Suprapubic skin (tissue), 4 donors: ENCODE data around the gene MAP4. TPM values are rescaled to one million over a fixed set of nuclear protein-coding genes. Genes with fewer than 3 reads are reported as not detected.
"Not testable (repeated sequence)": the region's sequence is repeated elsewhere in the genome, so short reads cannot be mapped to it uniquely, and the experiment has no call there.

Experiments
- DNase-seq, 2 donors: peaks; one replicate each; pipeline ENCODE4 v3.0.0-alpha.2; 2019; ENCODE audit warnings: low spot score in 2 of 2
- H3K27ac ChIP-seq: fragments of 200-600 bp; sonication (generic); one replicate; pipeline ENCODE4 v1.5.1; 2019
- H3K27me3 ChIP-seq: fragments of 200-600 bp; sonication (generic); one replicate; pipeline ENCODE4 v1.5.1; 2019
- H3K36me3 ChIP-seq: fragments of 200-600 bp; sonication (generic); one replicate; pipeline ENCODE4 v1.5.1; 2019
- H3K4me1 ChIP-seq: fragments of 200-600 bp; sonication (generic); one replicate; pipeline ENCODE4 v1.5.1; 2019
- H3K4me3 ChIP-seq: fragments of 200-600 bp; sonication (generic); one replicate; pipeline ENCODE4 v1.5.1; 2019; ENCODE audit warnings: mild to moderate bottlenecking
- H3K9me3 ChIP-seq: fragments of 200-600 bp; sonication (generic); one replicate; pipeline ENCODE4 v1.5.1; 2019
- EP300 ChIP-seq: sonication (generic); formaldehyde crosslinking; IDR thresholded peaks from one replicate; pipeline ENCODE4 v1.6.1; 2017; ENCODE audit warnings: antibody characterized with exemption
- POLR2A ChIP-seq, 2 donors: fragments of 450-650 bp; IDR thresholded peaks; one replicate each; pipeline ENCODE4 v1.6.1; 2017; ENCODE audit warnings: antibody characterized with exemption in 2 of 2, mild to moderate bottlenecking in 2 of 2, moderate library complexity in 2 of 2
- POLR2AphosphoS5 ChIP-seq, 3 donors: sonication (generic); formaldehyde crosslinking; IDR thresholded peaks; one replicate each; pipeline ENCODE4 v1.6.1; 2017; ENCODE audit warnings: antibody characterized with exemption in 3 of 3
- WGBS: methylation state at CpG from one replicate; pipeline ENCODE4 v1.1.5; 2018; 5-methylcytosine and 5-hydroxymethylcytosine counted together
- total RNA-seq, 4 donors: library from RNA; depleted of rRNA; stranded (reverse); fragments of >200 nt; gene quantifications; one replicate each; pipeline ENCODE4 v1.1.0, GENCODE V29; 2016
- TF ChIP-seq, protein P1 (sequence below), 2 donors: fragments of 200-600 bp in 1 of 2; fragments of 450-650 bp in 1 of 2; sonication (generic) in 1 of 2; IDR thresholded peaks; one replicate each; pipeline ENCODE4 v1.5.1; 2016 to 2019; ENCODE audit warnings: antibody characterized with exemption in 2 of 2, mild to moderate bottlenecking in 1 of 2, moderate library complexity in 1 of 2

MAP4 gene, protein sequence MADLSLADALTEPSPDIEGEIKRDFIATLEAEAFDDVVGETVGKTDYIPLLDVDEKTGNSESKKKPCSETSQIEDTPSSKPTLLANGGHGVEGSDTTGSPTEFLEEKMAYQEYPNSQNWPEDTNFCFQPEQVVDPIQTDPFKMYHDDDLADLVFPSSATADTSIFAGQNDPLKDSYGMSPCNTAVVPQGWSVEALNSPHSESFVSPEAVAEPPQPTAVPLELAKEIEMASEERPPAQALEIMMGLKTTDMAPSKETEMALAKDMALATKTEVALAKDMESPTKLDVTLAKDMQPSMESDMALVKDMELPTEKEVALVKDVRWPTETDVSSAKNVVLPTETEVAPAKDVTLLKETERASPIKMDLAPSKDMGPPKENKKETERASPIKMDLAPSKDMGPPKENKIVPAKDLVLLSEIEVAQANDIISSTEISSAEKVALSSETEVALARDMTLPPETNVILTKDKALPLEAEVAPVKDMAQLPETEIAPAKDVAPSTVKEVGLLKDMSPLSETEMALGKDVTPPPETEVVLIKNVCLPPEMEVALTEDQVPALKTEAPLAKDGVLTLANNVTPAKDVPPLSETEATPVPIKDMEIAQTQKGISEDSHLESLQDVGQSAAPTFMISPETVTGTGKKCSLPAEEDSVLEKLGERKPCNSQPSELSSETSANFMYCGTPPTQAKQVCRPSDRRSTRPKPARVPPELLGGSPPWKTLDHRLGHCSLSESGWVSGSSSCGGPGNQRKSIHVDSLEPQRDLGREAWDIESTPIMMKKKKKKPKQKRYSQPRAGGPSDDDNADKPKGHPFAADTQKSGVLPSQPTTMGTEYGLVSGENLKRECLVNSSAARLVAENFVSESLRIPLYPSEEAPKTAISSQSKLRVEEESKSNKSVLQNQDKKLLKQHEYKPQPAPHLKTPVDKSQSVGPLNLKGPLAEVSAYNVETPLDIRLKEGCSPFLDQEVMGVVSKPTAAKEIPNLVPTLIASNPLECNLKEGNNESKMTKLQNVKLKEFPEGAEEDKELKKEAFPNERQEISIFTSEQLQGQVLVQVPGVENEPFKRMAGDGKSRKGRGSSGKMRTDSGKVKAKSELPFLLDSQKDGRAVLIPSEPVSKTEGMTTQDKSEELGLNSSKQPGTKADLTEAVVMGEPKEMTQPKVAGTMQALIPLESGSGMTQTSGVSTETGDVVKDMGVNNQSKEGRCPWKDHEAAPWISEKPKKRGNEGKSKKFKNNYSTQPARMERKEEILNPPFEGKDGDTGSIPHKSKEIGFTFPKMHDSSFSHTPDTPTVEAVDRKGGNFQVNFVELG (N-terminal part only)
- 100 to 1,000 TPM; 132 to 162 (median 144) TPM for total RNA-seq

DNA sequence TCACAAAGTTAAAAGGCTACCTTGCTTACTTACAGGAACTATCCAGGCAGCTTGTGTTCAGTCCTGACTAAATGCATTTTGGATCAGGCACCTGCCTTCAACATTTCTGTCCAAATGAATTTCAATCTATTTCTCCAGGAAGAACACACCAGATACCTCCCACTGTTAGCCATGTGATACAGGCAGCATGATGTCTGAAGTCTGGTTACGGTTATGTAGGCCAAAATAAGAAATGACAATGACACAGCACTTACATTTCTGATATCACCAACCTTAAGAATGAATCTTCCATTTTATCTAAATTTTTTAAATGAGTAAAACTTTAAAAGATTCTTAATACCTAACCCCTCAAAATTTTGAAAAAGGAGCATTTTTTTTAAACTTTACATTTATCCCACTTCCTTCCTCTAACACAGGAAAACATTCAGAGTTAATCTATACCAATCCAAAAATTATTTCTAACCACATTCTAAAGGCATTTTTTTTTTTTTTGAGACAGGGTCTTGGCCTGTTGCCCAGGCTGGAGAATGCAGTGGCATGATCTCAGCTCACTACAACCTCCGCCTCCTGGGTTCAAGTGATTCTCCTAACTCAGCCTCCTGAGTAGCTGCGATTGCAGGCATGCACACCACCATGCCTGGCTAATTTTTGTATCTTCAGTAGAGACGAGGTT, at the start of gene MAP4:
Gene MAP4 (minus strand): TSS at position 116 of the 673 bp plus-strand sequence. CDS start 17,556 bp downstream, outside the sequence.
- Histone ChIP-seq H3K27ac (no peak within 1 kb of the TSS), H3K27me3 (no peaks in the 10 kb centered on the region), H3K36me3 (no peaks in the 10 kb centered on the region), H3K4me1 (peaks cover 39% of the 10 kb centered on the region), H3K4me3 (no peak within 1 kb of the TSS), H3K9me3 (no peaks in the 10 kb centered on the region)
- 62% methylated on average over 4 of the region's 4 CpGs for WGBS
- DNase-seq: no peak
- TF ChIP-seq POLR2AphosphoS5 (IDR thresholded peaks at IDR 0.05): no peak
- TF ChIP-seq POLR2A (IDR thresholded peaks at IDR 0.05): no peak
- TF ChIP-seq, protein P1, sequence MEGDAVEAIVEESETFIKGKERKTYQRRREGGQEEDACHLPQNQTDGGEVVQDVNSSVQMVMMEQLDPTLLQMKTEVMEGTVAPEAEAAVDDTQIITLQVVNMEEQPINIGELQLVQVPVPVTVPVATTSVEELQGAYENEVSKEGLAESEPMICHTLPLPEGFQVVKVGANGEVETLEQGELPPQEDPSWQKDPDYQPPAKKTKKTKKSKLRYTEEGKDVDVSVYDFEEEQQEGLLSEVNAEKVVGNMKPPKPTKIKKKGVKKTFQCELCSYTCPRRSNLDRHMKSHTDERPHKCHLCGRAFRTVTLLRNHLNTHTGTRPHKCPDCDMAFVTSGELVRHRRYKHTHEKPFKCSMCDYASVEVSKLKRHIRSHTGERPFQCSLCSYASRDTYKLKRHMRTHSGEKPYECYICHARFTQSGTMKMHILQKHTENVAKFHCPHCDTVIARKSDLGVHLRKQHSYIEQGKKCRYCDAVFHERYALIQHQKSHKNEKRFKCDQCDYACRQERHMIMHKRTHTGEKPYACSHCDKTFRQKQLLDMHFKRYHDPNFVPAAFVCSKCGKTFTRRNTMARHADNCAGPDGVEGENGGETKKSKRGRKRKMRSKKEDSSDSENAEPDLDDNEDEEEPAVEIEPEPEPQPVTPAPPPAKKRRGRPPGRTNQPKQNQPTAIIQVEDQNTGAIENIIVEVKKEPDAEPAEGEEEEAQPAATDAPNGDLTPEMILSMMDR (IDR thresholded peaks at IDR 0.05): no peak
- no peak for TF ChIP-seq EP300

DNA sequence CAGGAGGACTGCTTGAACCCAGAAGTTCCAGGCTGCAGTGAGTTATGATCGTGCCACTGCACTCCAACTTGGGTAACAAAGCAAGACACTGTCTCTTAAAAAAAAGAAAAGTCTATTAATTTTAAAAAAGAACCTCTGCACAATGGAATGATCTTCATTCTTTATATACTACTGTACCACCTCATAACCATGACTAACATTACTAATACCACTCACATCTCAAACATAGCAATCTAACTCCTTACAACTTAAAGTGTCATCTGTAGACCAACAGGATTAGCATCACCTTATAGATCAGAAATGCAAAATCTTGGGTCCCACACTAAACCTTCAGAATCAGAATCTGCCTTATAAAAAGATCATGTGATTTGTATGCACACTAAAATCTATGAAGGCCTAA, 48.8 kb upstream of the MAP4 start:
- DNase-seq: no peak
- TF ChIP-seq POLR2AphosphoS5 (IDR thresholded peaks at IDR 0.05): no peak
- no peak for TF ChIP-seq EP300
- TF ChIP-seq, protein P1 (IDR thresholded peaks at IDR 0.05): no peak
- TF ChIP-seq POLR2A (IDR thresholded peaks at IDR 0.05): no peak
- WGBS: 100% methylated on average over 1 of the region's 1 CpG
- H3K4me3 ChIP-seq: no peak overlapping the region
- no peaks in the 10 kb centered on the region for H3K27me3 ChIP-seq
- peaks cover 13% of the 10 kb centered on the region for H3K4me1 ChIP-seq
- H3K36me3 ChIP-seq: no peaks in the 10 kb centered on the region
- no peak overlapping the region for H3K27ac ChIP-seq
- H3K9me3 ChIP-seq: no peaks in the 10 kb centered on the region

DNA sequence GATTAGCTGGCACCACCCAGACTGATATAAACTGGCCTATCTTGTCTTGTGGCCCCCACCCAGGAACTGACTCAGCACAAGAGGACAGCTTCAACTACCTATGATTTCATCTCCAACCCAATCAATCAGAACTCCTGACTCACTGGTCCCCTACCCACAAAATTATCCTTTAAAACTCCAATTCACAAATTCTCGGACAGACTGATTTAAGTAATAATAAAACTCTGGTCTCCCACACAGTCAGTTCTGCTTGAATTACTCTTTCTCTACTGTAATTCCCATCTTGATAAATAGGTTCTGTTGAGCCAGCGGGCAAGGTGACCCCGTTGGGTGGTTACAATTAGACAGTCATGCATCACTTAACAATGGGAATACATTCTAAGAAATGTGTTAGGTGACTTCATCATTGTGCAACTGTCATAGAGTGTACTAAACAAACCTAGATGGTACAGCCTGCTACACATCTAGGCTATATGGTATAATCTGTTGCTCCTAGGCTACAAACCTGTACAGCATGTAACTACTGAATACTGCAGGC, 48.1 kb upstream of the MAP4 start:
- no peak overlapping the region for H3K4me3 ChIP-seq
- WGBS: 87% methylated on average over 3 of the region's 3 CpGs
- no peaks in the 10 kb centered on the region for H3K36me3 ChIP-seq
- TF ChIP-seq POLR2A (IDR thresholded peaks at IDR 0.05) (no peak), EP300 (no peak), POLR2AphosphoS5 (IDR thresholded peaks at IDR 0.05) (no peak)
- TF ChIP-seq, protein P1 (IDR thresholded peaks at IDR 0.05): no peak
- H3K27me3 ChIP-seq: no peaks in the 10 kb centered on the region
- H3K27ac ChIP-seq: no peak overlapping the region
- DNase-seq: no peak
- H3K4me1 ChIP-seq: peaks cover 13% of the 10 kb centered on the region
- H3K9me3 ChIP-seq: no peaks in the 10 kb centered on the region

DNA sequence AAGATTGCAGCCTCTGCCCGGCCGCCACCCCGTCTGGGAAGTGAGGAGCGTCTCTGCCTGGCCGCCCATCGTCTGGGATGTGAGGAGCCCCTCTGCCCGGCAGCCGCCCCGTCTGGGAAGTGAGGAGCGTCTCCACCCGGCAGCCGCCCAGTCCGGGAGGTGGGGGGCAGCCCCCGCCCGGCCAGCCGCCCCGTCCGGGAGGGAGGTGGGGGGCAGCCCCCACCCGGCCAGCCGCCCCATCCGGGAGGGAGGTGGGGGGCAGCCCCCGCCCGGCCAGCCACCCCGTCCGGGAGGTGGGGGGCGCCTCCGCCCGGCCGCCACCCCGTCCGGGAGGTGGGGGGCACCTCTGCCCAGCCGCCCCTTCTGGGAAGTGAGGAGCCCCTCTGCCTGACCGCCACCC, 45.4 kb upstream of the MAP4 start:
- H3K27me3 ChIP-seq, H3K9me3 ChIP-seq, H3K27ac ChIP-seq, DNase-seq, H3K36me3 ChIP-seq, H3K4me3 ChIP-seq: not testable (repeated sequence)
- 100% methylated on average over 3 of the region's 33 CpGs for WGBS
- H3K4me1 ChIP-seq: peaks cover 31% of the 10 kb centered on the region

DNA sequence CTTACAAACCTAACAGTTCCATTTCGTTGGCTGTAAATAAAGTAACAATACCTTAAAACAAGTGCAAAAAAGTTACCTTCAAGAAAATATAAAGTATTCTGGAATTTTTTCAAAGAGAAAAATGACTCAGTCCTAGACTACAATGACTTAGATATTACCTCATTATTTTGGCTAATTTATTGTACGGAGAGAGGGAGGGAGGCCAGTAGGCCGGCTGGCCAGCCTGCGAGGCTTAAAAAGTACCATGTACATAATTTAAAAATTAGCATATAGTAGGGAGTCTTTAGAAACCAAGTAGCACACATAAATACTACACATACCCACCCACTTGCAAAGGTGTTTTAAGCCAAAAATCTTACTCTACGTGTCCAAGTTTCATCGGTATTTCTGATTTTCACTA, 41.9 kb upstream of the MAP4 start:
- Histone ChIP-seq H3K4me1 (peaks cover 24% of the 10 kb centered on the region), H3K27ac (no peak overlapping the region), H3K4me3 (no peak overlapping the region), H3K36me3 (no peaks in the 10 kb centered on the region), H3K9me3 (no peaks in the 10 kb centered on the region), H3K27me3 (no peaks in the 10 kb centered on the region)
- 57% methylated on average over 6 of the region's 6 CpGs for WGBS
- no peak for TF ChIP-seq EP300
- TF ChIP-seq, protein P1 (IDR thresholded peaks at IDR 0.05): no peak
- no peak for TF ChIP-seq POLR2A (IDR thresholded peaks at IDR 0.05)
- no peak for TF ChIP-seq POLR2AphosphoS5 (IDR thresholded peaks at IDR 0.05)
- no peak for DNase-seq
